Naive thymus-derived CD8-positive, alpha-beta T cell (primary cell): ENCODE data around the gene MTFMT. TPM values are rescaled to one million over a fixed set of nuclear protein-coding genes. Genes with fewer than 3 reads are reported as not detected.
"Not testable (repeated sequence)": the region's sequence is repeated elsewhere in the genome, so short reads cannot be mapped to it uniquely, and the experiment has no call there.

Experiments used
- ATAC-seq, 2 donors: fragments of 150-1000 bp; cut with Tn5 transposase in 1 of 2; sonication (Bioruptor Pico), chemical (Tn5 transposase) in 1 of 2; 1 replicate in 1 of 2; 2 replicates in 1 of 2; pipeline ENCODE4 v1.10.0; 2021; ENCODE audit warnings: mild to moderate bottlenecking in 2 of 2, moderate library complexity in 2 of 2
- POLR2A ChIA-PET: fragments of 350-600 bp; sonication (Branson Sonifier 250); formaldehyde crosslinking; loops from one replicate; lab custom pipeline; 2021; ENCODE audit warnings: antibody characterized with exemption; lab: Charles Lee
- DNase-seq, 10 donors: peaks; one replicate each; pipeline versions ENCODE4 v3.0.0 to v3.0.0-alpha.2; 2020 to 2022
- H3K27ac Mint-ChIP-seq, 10 donors: one replicate each; pipeline ENCODE4 v1.8.0; 2020 to 2022; ENCODE audit warnings: mild to moderate bottlenecking in 10 of 10, mixed read lengths in 10 of 10, moderate library complexity in 4 of 10, inconsistent platforms in 1 of 10
- H3K27me3 Mint-ChIP-seq, 5 donors: one replicate each; pipeline ENCODE4 v1.8.0; 2021 to 2022; ENCODE audit warnings: mixed read lengths in 5 of 5
- H3K36me3 Mint-ChIP-seq, 3 donors: one replicate each; pipeline ENCODE4 v1.8.0; 2020 to 2022; ENCODE audit warnings: mixed read lengths in 3 of 3, mild to moderate bottlenecking in 2 of 3, inconsistent platforms in 1 of 3
- H3K4me1 Mint-ChIP-seq, 4 donors: one replicate each; pipeline ENCODE4 v1.8.0; 2021 to 2022; ENCODE audit warnings: mixed read lengths in 4 of 4
- H3K4me3 Mint-ChIP-seq, 10 donors: one replicate each; pipeline ENCODE4 v1.8.0; 2020 to 2022; ENCODE audit warnings: mild to moderate bottlenecking in 10 of 10, mixed read lengths in 10 of 10, moderate library complexity in 6 of 10, inconsistent platforms in 1 of 10
- H3K9me3 Mint-ChIP-seq, 9 donors: one replicate each; pipeline ENCODE4 v1.8.0; 2020 to 2022; ENCODE audit warnings: mixed read lengths in 9 of 9, mild to moderate bottlenecking in 3 of 9, inconsistent platforms in 1 of 9, moderate library complexity in 1 of 9
- polyA plus RNA-seq, 3 donors: library from polyadenylated mRNA; unstranded; fragments of 300-500 nt; fragmentation: Illumina TruSeq; gene quantifications; one replicate each; pipeline ENCODE4 v1.2.3, GENCODE V29; 2021
- total RNA-seq, 8 experiments: library from RNA in 2 of 8; stranded (reverse) in 2 of 8; gene quantifications; one replicate each; pipeline ENCODE4 v1.2.3 and lab custom pipeline; 2021 to 2026

The MTFMT gene
- total and polyA plus RNA-seq, 5 experiments from 2014 or later, result 19.4 to 30.2 (median 21.2) TPM

GRCh38 chr15:65044724-65045481, 15.5 kb upstream of the MTFMT start, which contains the start of gene SLC51B:
TSS of gene SLC51B (plus strand) at chr15:65045387. CDS start at chr15:65050005, 4,618 bp downstream.
- DNase-seq (no peak), ATAC-seq (no peak)
- Mint-ChIP-seq H3K36me3 (no peaks in the 10 kb centered on the region), H3K4me3 (no peak within 1 kb of the TSS), H3K27ac (no peak within 1 kb of the TSS), H3K27me3 (peaks cover 0 to 8% (median 5%) of the 10 kb centered on the region in 5 donors), H3K9me3 (no peaks in the 10 kb centered on the region), H3K4me1 (peaks cover 6 to 10% (median 8%) of the 10 kb centered on the region in 4 donors)
- POLR2A ChIA-PET, result interaction anchor here (0.6 kb wide), 1 partner anchor 1524 kb away, joined by 3 read pairs; no protein-coding TSS in a partner anchor

- ATAC-seq, H3K4me3 Mint-ChIP-seq, H3K36me3 Mint-ChIP-seq, H3K27ac Mint-ChIP-seq, H3K4me1 Mint-ChIP-seq, H3K27me3 Mint-ChIP-seq, H3K9me3 Mint-ChIP-seq, DNase-seq: not testable (repeated sequence)
- POLR2A ChIA-PET, result interaction anchor here (0.6 kb wide), 1 partner anchor 1523 kb away, joined by 3 read pairs; no protein-coding TSS in a partner anchor
Observed at GRCh38 chr15:65044218-65044617, 14.8 kb upstream of the MTFMT start.

GRCh38 chr15:65042776-65043327, 13.4 kb upstream of the MTFMT start:
- no peaks in the 10 kb centered on the region for H3K36me3 Mint-ChIP-seq
- POLR2A ChIA-PET, result interaction anchor here (0.5 kb wide), 1 partner anchor 803 kb away, joined by 3 read pairs; no protein-coding TSS in a partner anchor
- H3K9me3 Mint-ChIP-seq, result no peaks in the 10 kb centered on the region

GRCh38 chr15:65041787-65042186, 12.3 kb upstream of the MTFMT start:
- Mint-ChIP-seq H3K4me3 (no peak overlapping the region), H3K27me3 (peaks cover 0 to 8% (median 5%) of the 10 kb centered on the region in 5 donors), H3K9me3 (no peaks in the 10 kb centered on the region), H3K36me3 (no peaks in the 10 kb centered on the region), H3K4me1 (no peaks in the 10 kb centered on the region), H3K27ac (no peak overlapping the region)
- DNase-seq (no peak), ATAC-seq (no peak)
- POLR2A ChIA-PET, result interaction anchor here (0.5 kb wide), 1 partner anchor 9 kb away, joined by 11 read pairs; no protein-coding TSS in a partner anchor

More at GRCh38 chr15:65042776-65043327, 13.4 kb upstream of the MTFMT start:
- peaks cover 0 to 8% (median 5%) of the 10 kb centered on the region in 5 donors for H3K27me3 Mint-ChIP-seq
- DNase-seq (no peak), ATAC-seq (no peak)
- no peak overlapping the region for H3K27ac Mint-ChIP-seq
- H3K4me1 Mint-ChIP-seq, result no peaks in the 10 kb centered on the region
- H3K4me3 Mint-ChIP-seq, result no peak overlapping the region

GRCh38 chr15:65040461-65040860, 11.0 kb upstream of the MTFMT start:
- no peak overlapping the region for H3K4me3 Mint-ChIP-seq
- H3K9me3 Mint-ChIP-seq, result no peaks in the 10 kb centered on the region
- H3K27ac Mint-ChIP-seq, result peak overlapping the region in 1 of 10 donors; percentile 56
- ATAC-seq (no peak), DNase-seq (no peak)
- H3K36me3 Mint-ChIP-seq, result no peaks in the 10 kb centered on the region
- no peaks in the 10 kb centered on the region for H3K4me1 Mint-ChIP-seq
- POLR2A ChIA-PET, result no interaction called here
- H3K27me3 Mint-ChIP-seq, result peaks cover 0 to 8% (median 5%) of the 10 kb centered on the region in 5 donors

- no peaks in the 10 kb centered on the region for H3K36me3 Mint-ChIP-seq
- peaks cover 0 to 8% (median 0%) of the 10 kb centered on the region in 5 donors for H3K27me3 Mint-ChIP-seq
- H3K4me1 Mint-ChIP-seq, result peaks cover 0 to 2% (median 0%) of the 10 kb centered on the region in 4 donors
- POLR2A ChIA-PET, result no interaction called here
- no peaks in the 10 kb centered on the region for H3K9me3 Mint-ChIP-seq
- DNase-seq, result no peak
- ATAC-seq, result no peak
- no peak overlapping the region for H3K4me3 Mint-ChIP-seq
- H3K27ac Mint-ChIP-seq, result no peak overlapping the region
Observed at GRCh38 chr15:65038836-65039235, 9.4 kb upstream of the MTFMT start.

- POLR2A ChIA-PET, result no interaction called here
- no peaks in the 10 kb centered on the region for H3K36me3 Mint-ChIP-seq
- peaks cover 0 to 8% (median 0%) of the 10 kb centered on the region in 5 donors for H3K27me3 Mint-ChIP-seq
- DNase-seq (no peak), ATAC-seq (no peak)
- no peaks in the 10 kb centered on the region for H3K9me3 Mint-ChIP-seq
- H3K4me1 Mint-ChIP-seq, result peaks cover 0 to 6% (median 4%) of the 10 kb centered on the region in 4 donors
- H3K4me3 Mint-ChIP-seq, result no peak overlapping the region
- H3K27ac Mint-ChIP-seq, result no peak overlapping the region
Observed at GRCh38 chr15:65038428-65038827, 9.0 kb upstream of the MTFMT start.

- Mint-ChIP-seq H3K27ac (no peak overlapping the region), H3K4me1 (peaks cover 0 to 12% (median 8%) of the 10 kb centered on the region in 4 donors), H3K27me3 (peaks cover 0 to 4% (median 3%) of the 10 kb centered on the region in 5 donors), H3K9me3 (no peaks in the 10 kb centered on the region), H3K4me3 (no peak overlapping the region), H3K36me3 (no peaks in the 10 kb centered on the region)
- POLR2A ChIA-PET, result no interaction called here
- ATAC-seq, result no peak
- DNase-seq, result no peak
Observed at GRCh38 chr15:65037309-65037708, 7.9 kb upstream of the MTFMT start.

- POLR2A ChIA-PET, result interaction anchor here (1.7 kb wide), 1 partner anchor 270 kb away, joined by 4 read pairs; the partner anchor contains the start of gene RNU5B-1
- no peak overlapping the region for H3K4me3 Mint-ChIP-seq
- H3K27ac Mint-ChIP-seq, result no peak overlapping the region
- ATAC-seq (no peak), DNase-seq (no peak)
- H3K9me3 Mint-ChIP-seq, result no peaks in the 10 kb centered on the region
- peaks cover 0 to 14% (median 11%) of the 10 kb centered on the region in 4 donors for H3K4me1 Mint-ChIP-seq
- no peaks in the 10 kb centered on the region for H3K36me3 Mint-ChIP-seq
- H3K27me3 Mint-ChIP-seq, result peaks cover 0 to 4% (median 2%) of the 10 kb centered on the region in 5 donors
Observed at GRCh38 chr15:65034719-65035118, 5.3 kb upstream of the MTFMT start.

- Mint-ChIP-seq H3K27ac (no peak overlapping the region), H3K9me3 (no peaks in the 10 kb centered on the region), H3K4me3 (no peak overlapping the region), H3K4me1 (peaks cover 0 to 14% (median 12%) of the 10 kb centered on the region in 4 donors), H3K36me3 (no peaks in the 10 kb centered on the region), H3K27me3 (peaks cover 0 to 4% (median 2%) of the 10 kb centered on the region in 5 donors)
- ATAC-seq (peak; percentile 23 to 43), DNase-seq (peak in 5 of 10 donors; percentile 9 to 47 (median 24))
- POLR2A ChIA-PET, result interaction anchor here (0.6 to 1.7 kb wide), 2 partner anchors 264 to 271 kb away, joined by 3 to 4 read pairs; partner anchors contain the start of gene RNU5B-1
Observed at GRCh38 chr15:65033659-65034269, 4.3 kb upstream of the MTFMT start.

GRCh38 chr15:65032801-65033537, 3.5 kb upstream of the MTFMT start:
- Mint-ChIP-seq H3K27ac (no peak overlapping the region), H3K4me3 (peak overlapping the region in 2 of 10 donors; percentile 19 to 37), H3K36me3 (no peaks in the 10 kb centered on the region), H3K9me3 (no peaks in the 10 kb centered on the region), H3K27me3 (peaks cover 0 to 4% (median 2%) of the 10 kb centered on the region in 5 donors), H3K4me1 (peaks cover 4 to 20% (median 20%) of the 10 kb centered on the region in 4 donors)
- peak; percentile 18 to 31 for ATAC-seq
- DNase-seq, result peak in 5 of 10 donors; percentile 15 to 32 (median 22)
- POLR2A ChIA-PET, result interaction anchor here (1.7 kb wide), 1 partner anchor 272 kb away, joined by 4 read pairs; the partner anchor contains the start of gene RNU5B-1
